K562 (cell line): ENCODE data around the gene MACROD2. TPM values are rescaled to one million over a fixed set of nuclear protein-coding genes. Genes with fewer than 3 reads are reported as not detected.

Source experiments
- ATAC-seq: fragments of 200-7000 bp; cut with Tn5 transposase; 3 replicates; pipeline ENCODE4 v1.9.1; 2020; ENCODE audit warnings: moderate library complexity
- BruUV-seq: library from RNA; stranded (reverse); fragments of 400-500 nt; replicated peaks from 2 replicates; lab custom pipeline; 2021; lab: Mats Ljungman, UMichigan
- CTCF ChIA-PET: fragments of 300-600 bp; formaldehyde crosslinking; extraction: SDS; loops from one replicate; lab custom pipeline; 2021; ENCODE audit warnings: low intra/inter-chr PET ratio; lab: Yijun Ruan, JAX
- POLR2A ChIA-PET: fragments of 300-600, 350-650 bp; sonication (Branson Sonifier 250); formaldehyde crosslinking; extraction: SDS; loops from one replicate; lab custom pipeline; 2021; ENCODE audit warnings: antibody characterized with exemption, inconsistent platforms; lab: Yijun Ruan, JAX
- DNase-seq, 4 experiments: peaks; one replicate each; pipeline versions ENCODE4 v3.0.0 to v3.0.0-alpha.2; 2011 to 2018; ENCODE audit warnings: low spot score in 3 of 4, mixed read lengths in 3 of 4; ENCODE audit errors: extremely low read depth in 1 of 4
- FAIRE-seq: peaks from 2 replicates; lab custom pipeline; 2011; peaks lifted over from hg19 to GRCh38; lab: Jason Lieb, UNC
- H2AFZ ChIP-seq: 2 replicates; pipeline ENCODE4 v1.6.0; 2011; ENCODE audit warnings: low read depth, low read length, control low read depth, inconsistent platforms
- H3K27ac ChIP-seq: fragments of 200-600 bp; 3 replicates; pipeline ENCODE4 v1.8.0; 2011; ENCODE audit warnings: low read depth, mild to moderate bottlenecking, control low read depth, inconsistent platforms, low read length, moderate library complexity, mixed read lengths; ENCODE audit errors: extremely low read depth
- H3K27me3 ChIP-seq, 2 experiments: fragments of 300-600 bp in 1 of 2; 2 replicates in 1 of 2; 3 replicates in 1 of 2; pipeline versions ENCODE4 v1.6.0 to v1.8.0; 2011; ENCODE audit warnings: inconsistent platforms in 2 of 2, low read length in 2 of 2, mild to moderate bottlenecking in 1 of 2, mixed read lengths in 1 of 2, moderate library complexity in 1 of 2; ENCODE audit not compliant: control insufficient read depth in 2 of 2, insufficient read depth in 2 of 2
- H3K36me3 ChIP-seq: fragments of 300-600 bp; 3 replicates; pipeline ENCODE4 v1.8.0; 2011; ENCODE audit warnings: mild to moderate bottlenecking, low read length, inconsistent platforms; ENCODE audit not compliant: control insufficient read depth, insufficient read depth
- H3K4me1 ChIP-seq, 2 experiments: fragments of 200-600 bp in 1 of 2; replicated peaks in 1 of 2; 2 replicates in 1 of 2; 3 replicates in 1 of 2; pipeline versions ENCODE4 v1.5.1 to v1.8.0; 2011; ENCODE audit warnings: inconsistent platforms in 2 of 2, low read length in 2 of 2, mild to moderate bottlenecking in 1 of 2, mixed read lengths in 1 of 2, moderate library complexity in 1 of 2; ENCODE audit not compliant: control insufficient read depth in 2 of 2, insufficient read depth in 2 of 2
- H3K4me2 ChIP-seq: 2 replicates; pipeline ENCODE4 v1.6.1; 2011; ENCODE audit warnings: low read length, control low read depth, inconsistent platforms, mixed read lengths; ENCODE audit not compliant: insufficient read depth
- H3K4me3 ChIP-seq: fragments of 200-600 bp; sonication (generic), shearing (Covaris generic); 2 replicates; pipeline ENCODE4 v1.5.1; 2016; ENCODE audit warnings: control low read depth, inconsistent platforms
- H3K79me2 ChIP-seq: fragments of 200-600 bp; 3 replicates; pipeline ENCODE4 v1.8.0; 2011; ENCODE audit warnings: low read length, inconsistent platforms; ENCODE audit not compliant: control insufficient read depth, insufficient read depth
- H3K9ac ChIP-seq, 2 experiments: 2 replicates each; pipeline versions ENCODE4 v1.6.0 to v1.6.1; 2011; ENCODE audit warnings: low read depth in 2 of 2, low read length in 2 of 2, control low read depth in 1 of 2, inconsistent platforms in 1 of 2, mild to moderate bottlenecking in 1 of 2, mixed read lengths in 1 of 2; ENCODE audit not compliant: insufficient read depth in 1 of 2
- H3K9me1 ChIP-seq: one replicate; pipeline ENCODE4 v1.6.0; 2011; ENCODE audit warnings: inconsistent platforms, mild to moderate bottlenecking, low read length, moderate library complexity; ENCODE audit not compliant: control insufficient read depth, insufficient read depth
- H3K9me3 ChIP-seq: replicated peaks from 2 replicates; pipeline ENCODE4 v1.5.1; 2011; ENCODE audit warnings: low read depth, low read length, inconsistent platforms; ENCODE audit not compliant: control insufficient read depth, insufficient read depth
- H4K20me1 ChIP-seq: replicated peaks from 2 replicates; pipeline ENCODE4 v1.6.1; 2011; ENCODE audit warnings: low read length, inconsistent platforms, mixed read lengths; ENCODE audit not compliant: control insufficient read depth, insufficient read depth
- ESRRB ChIP-seq: fragments of 250-450 bp; sonication (Bioruptor Pico); IDR thresholded peaks from 2 replicates; pipeline ENCODE4 v1.5.0; 2020; ENCODE audit warnings: mild to moderate bottlenecking, moderate library complexity, borderline replicate concordance
- ETV6 ChIP-seq, 3 experiments: fragments of 150-350 bp in 1 of 3; sonication (generic) in 1 of 3; formaldehyde crosslinking in 1 of 3; IDR thresholded peaks; 2 replicates each; pipeline versions ENCODE4 v1.6.1 to v1.8.0; 2014 to 2022; ENCODE audit warnings: borderline replicate concordance in 2 of 3, low read depth in 2 of 3, antibody characterized with exemption in 1 of 3, low read length in 1 of 3, mild to moderate bottlenecking in 1 of 3, missing genetic modification reagents in 1 of 3
- ILF3 ChIP-seq: fragments of 450-650 bp; IDR thresholded peaks from 2 replicates; pipeline ENCODE4 v1.6.1; 2018; ENCODE audit warnings: antibody characterized with exemption, mild to moderate bottlenecking, moderate library complexity, borderline replicate concordance
- JUND ChIP-seq, 2 experiments: IDR thresholded peaks; 2 replicates in 1 of 2; 3 replicates in 1 of 2; pipeline ENCODE4 v1.6.1; 2011; ENCODE audit warnings: borderline replicate concordance in 2 of 2, low read depth in 2 of 2, low read length in 2 of 2, improper control_type of control experiment in 1 of 2, missing biosample characterization in 1 of 2, missing genetic modification characterization in 1 of 2, missing genetic modification reagents in 1 of 2
- KDM2B ChIP-seq: fragments of 250-450 bp; sonication (Bioruptor Pico); IDR thresholded peaks from 2 replicates; pipeline ENCODE4 v1.8.0; 2021; ENCODE audit warnings: mild to moderate bottlenecking, moderate library complexity
- USF2 ChIP-seq: sonication (generic); formaldehyde crosslinking; IDR thresholded peaks from 2 replicates; pipeline ENCODE4 v1.5.0; 2020; ENCODE audit warnings: missing genetic modification reagents
- ZNF224 ChIP-seq: sonication (generic); formaldehyde crosslinking; IDR thresholded peaks from 2 replicates; pipeline ENCODE4 v1.8.0; 2022; ENCODE audit warnings: mild to moderate bottlenecking, missing genetic modification reagents
- ZNF24 ChIP-seq: fragments of 450-650 bp; IDR thresholded peaks from 2 replicates; pipeline ENCODE4 v1.6.1; 2016
- ZNF609 ChIP-seq: sonication (generic); formaldehyde crosslinking; IDR thresholded peaks from 2 replicates; pipeline ENCODE4 v1.8.1; 2023; ENCODE audit warnings: missing genetic modification reagents, mild to moderate bottlenecking, borderline replicate concordance
- WGBS: fragments of 100-300 bp; shearing (Covaris generic); methylation state at CpG from one replicate; pipeline ENCODE4 v1.1.6; 2016; ENCODE audit warnings: low coverage, mixed read lengths; ENCODE audit not compliant: insufficient coverage; ENCODE audit errors: missing lambda C conversion rate; 5-methylcytosine and 5-hydroxymethylcytosine counted together
- in situ Hi-C: fragments of 300-500 bp; cut with MboI; formaldehyde crosslinking; loops from 4 replicates; pipeline ENCODE4 v1.15.0; 2018; ENCODE audit warnings: inconsistent platforms, mixed read lengths
- intact Hi-C: fragments of 100-400 bp; cut with micrococcal nuclease; formaldehyde crosslinking; loops from 2 replicates; pipeline ENCODE4 v1.14.2; 2022
- polyA plus RNA-seq, 8 experiments: library from polyadenylated mRNA; depleted of rRNA in 4 of 8; stranded (reverse) in 5 of 8; unstranded in 3 of 8; fragments of >200 nt; fragmentation: Nextera tagmentation in 2 of 8; fragmentation: Illumina TruSeq in 1 of 8; extraction: Ambion mirVana in 2 of 8; extraction: Trizol in 1 of 8; gene quantifications; 2 replicates each; pipeline versions ENCODE4 v1.2.1 to v1.2.3, GENCODE V29; 2011 to 2014; ENCODE audit warnings: inconsistent platforms in 1 of 8, missing spikeins in 1 of 8
- total RNA-seq, 7 experiments: library from RNA; depleted of rRNA in 6 of 7; stranded (reverse); fragments of >200 nt in 6 of 7; fragmentation: Illumina TruSeq in 2 of 7; extraction: Trizol in 2 of 7; gene quantifications; 2 replicates each; pipeline versions ENCODE4 v1.2.1 to v1.2.3, GENCODE V29; 2011 to 2021; ENCODE audit warnings: low replicate concordance in 1 of 7

The MACROD2 gene
- total and polyA plus RNA-seq, 9 of the 15 experiments (the other 6 are each of a cell fraction or from before 2014, with no cell fraction given): not detected

- no peak overlapping the region for H2AFZ ChIP-seq
- H3K27me3 ChIP-seq: no peaks in the 10 kb centered on the region
- BruUV-seq: no TSS peak
- in situ Hi-C loops: no loop called here
- H3K4me1 ChIP-seq: no peaks in the 10 kb centered on the region
- ATAC-seq (no peak), FAIRE-seq (no peak), DNase-seq (no peak)
- no peak overlapping the region for H3K4me2 ChIP-seq
- TF ChIP-seq KDM2B (CRISPR knock-in tag) (no peak), ESRRB (CRISPR knock-in tag) (no peak), ZNF609 (no peak), ZNF224 (CRISPR knock-in tag) (no peak), ILF3 (no peak), JUND (IDR thresholded peaks at IDR 0.05; ENCODE audit: borderline replicate concordance, low read depth, low read length) (no peak), JUND (tag; IDR thresholded peaks at IDR 0.05; ENCODE audit: borderline replicate concordance, low read depth, low read length) (no peak), ETV6 (IDR thresholded peaks at IDR 0.05; ENCODE audit: borderline replicate concordance in 1 of 2, low read depth in 2 of 2, low read length in 1 of 2) (no peak), ETV6 (CRISPR knock-in tag; IDR thresholded peaks at IDR 0.05; ENCODE audit: borderline replicate concordance) (no peak), ZNF24 (no peak), USF2 (CRISPR knock-in tag) (no peak)
- no peak overlapping the region for H3K27ac ChIP-seq
- WGBS: 0% methylated on average over 2 of the region's 2 CpGs
- no peak overlapping the region for H3K4me3 ChIP-seq
- intact Hi-C loops: no loop called here
- H3K9ac ChIP-seq: no peak overlapping the region
- CTCF ChIA-PET: no interaction called here
- H3K9me3 ChIP-seq: no peaks in the 10 kb centered on the region
- POLR2A ChIA-PET: no interaction called here
- no peaks in the 10 kb centered on the region for H4K20me1 ChIP-seq
- no peaks in the 10 kb centered on the region for H3K79me2 ChIP-seq
- H3K9me1 ChIP-seq: no peaks in the 10 kb centered on the region
- H3K36me3 ChIP-seq: no peaks in the 10 kb centered on the region
Observed at GRCh38 chr20:15494851-15495250, 1499.5 kb downstream of the MACROD2 start.
